CD4-positive, alpha-beta T cell treated with Interleukin-6 at 100 ng/mL for 8 hours (primary cell): Measurements from ENCODE around the gene NFKB2.

ENCODE experiments used
- DNase-seq: peaks from one replicate; pipeline ENCODE4 v3.0.0-alpha.2; 2020; ENCODE audit warnings: mixed read lengths, low spot score

The NFKB2 gene

DNA sequence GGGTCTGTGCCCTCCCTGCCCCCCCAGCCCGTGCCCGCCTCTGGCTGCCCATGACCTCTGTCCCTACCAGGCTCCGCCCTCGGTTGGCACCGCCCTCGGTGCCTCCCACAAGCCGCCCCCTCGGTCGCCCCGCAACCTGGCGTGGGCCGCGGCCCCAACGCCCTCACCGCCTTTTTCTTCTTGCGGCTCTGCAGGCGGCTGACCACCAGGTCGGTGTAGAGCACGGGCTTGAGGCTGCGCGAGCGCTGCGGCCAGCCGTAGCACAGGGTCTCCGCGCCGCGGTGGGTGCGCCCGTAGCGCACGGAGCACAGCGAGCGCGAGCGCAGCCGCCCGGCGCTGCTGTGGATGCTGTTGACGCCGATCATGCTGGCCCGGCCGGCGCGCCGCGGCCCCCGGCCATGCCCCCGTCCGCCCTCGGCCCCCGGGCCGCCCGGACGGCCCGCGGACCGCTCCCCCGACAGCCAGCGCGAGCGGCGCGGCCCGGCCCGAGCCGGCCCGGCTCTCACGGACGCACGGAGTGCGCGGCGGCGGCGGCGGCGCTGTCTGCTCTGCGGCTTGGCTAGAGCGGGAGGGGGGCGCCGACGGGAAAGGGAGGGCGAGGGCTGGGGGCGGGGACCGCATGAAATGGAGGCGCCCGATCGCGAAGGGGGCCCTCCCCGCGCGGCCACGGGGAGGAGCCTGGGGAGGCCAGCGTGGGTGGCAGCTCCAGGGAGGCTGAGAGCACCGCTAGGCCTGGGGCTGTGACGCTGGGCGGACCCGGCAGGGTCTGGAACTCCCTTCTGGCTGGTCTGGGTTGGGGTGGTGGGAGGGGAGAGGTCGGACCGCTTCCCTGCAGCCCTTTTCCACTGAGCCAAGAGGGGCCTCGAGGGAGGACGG, 13.5 kb downstream of the NFKB2 start:
- DNase-seq: peak; percentile 71

DNA sequence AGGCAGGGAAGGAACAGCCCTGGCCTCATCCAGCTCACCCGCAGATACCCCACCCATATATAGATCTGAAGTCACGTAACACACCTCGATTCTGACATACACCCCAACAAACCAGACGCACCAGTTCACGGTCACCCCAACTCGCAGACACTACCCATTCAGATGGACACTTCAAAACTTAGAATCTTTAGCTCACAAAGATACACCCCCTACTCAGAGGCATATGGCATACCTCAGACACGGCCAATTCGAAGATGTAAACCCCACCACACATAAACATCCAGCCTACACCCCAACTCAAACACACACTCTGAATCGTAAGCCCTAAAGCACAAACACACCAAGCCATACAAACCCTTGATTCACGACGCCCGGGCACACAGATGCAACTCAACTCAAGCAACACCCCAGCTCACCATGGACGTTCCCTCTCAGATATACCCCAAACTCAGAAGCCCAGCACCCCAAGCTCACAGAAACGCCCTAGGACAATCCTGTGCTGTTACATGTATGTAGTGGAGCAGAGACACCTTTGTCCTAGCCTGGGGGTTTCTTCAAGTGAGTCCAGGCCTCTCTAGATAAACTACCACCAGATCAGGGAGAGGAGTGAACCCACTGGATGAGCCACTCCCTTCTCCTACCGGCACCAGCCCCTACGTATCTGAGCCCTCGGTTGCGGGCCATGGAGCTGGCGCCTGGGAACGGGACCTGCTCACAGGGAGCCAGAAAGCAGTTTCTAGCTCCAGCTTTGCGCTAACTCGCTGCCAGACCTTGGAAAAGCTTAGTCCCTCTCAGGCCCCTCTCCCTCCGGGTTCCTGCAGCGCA, 14.3 kb downstream of the NFKB2 start:
- no peak for DNase-seq

- DNase-seq: peak; percentile 60
These were observed 15.0 kb downstream of the NFKB2 start for GRCh38 chr10:102410429-102411073.

- no peak for DNase-seq
These were observed 16.1 kb downstream of the NFKB2 start for GRCh38 chr10:102411341-102412255.

- no peak for DNase-seq
These were observed 16.8 kb downstream of the NFKB2 start for GRCh38 chr10:102412293-102412692.

- peak; percentile 44 for DNase-seq
These were observed 17.7 kb downstream of the NFKB2 start for GRCh38 chr10:102413053-102413705.

- DNase-seq: no peak
These were observed 18.5 kb downstream of the NFKB2 start for GRCh38 chr10:102413806-102414561.

GRCh38 chr10:102414749-102415148, 19.2 kb downstream of the NFKB2 start:
- DNase-seq: no peak

GRCh38 chr10:102416283-102416682, 20.8 kb downstream of the NFKB2 start:
- no peak for DNase-seq

DNA sequence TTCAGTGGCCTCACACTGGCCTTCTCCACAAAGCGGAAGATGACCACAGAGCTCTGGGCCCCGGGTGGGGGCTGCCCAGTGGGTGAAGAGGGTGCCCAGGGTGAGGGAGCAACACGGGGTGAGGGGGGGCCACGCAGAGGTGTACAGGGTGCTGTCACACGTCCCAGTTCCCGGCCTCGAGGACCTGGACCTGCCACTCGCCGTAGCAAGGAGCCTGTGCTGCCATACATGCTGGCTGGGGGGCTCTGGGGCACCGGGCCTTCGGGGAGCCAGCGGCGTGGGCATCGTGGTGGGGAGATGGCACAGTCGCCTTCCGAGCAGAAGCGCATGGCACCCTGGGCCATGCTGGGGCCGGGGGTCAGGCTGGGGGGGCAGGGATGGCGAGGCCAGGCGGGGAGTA, 21.2 kb downstream of the NFKB2 start:
- no peak for DNase-seq

- no peak for DNase-seq
These were observed 23.2 kb downstream of the NFKB2 start, which contains the start of gene PSD for GRCh38 chr10:102418622-102419268. PSD (minus strand) TSS chr10:102418785; CDS start chr10:102417038, 1,747 bp downstream.

- DNase-seq: peak; percentile 59
These were observed 24.0 kb downstream of the NFKB2 start for GRCh38 chr10:102419269-102420180.

GRCh38 chr10:102420181-102420713, 24.7 kb downstream of the NFKB2 start:
- DNase-seq: no peak

DNA sequence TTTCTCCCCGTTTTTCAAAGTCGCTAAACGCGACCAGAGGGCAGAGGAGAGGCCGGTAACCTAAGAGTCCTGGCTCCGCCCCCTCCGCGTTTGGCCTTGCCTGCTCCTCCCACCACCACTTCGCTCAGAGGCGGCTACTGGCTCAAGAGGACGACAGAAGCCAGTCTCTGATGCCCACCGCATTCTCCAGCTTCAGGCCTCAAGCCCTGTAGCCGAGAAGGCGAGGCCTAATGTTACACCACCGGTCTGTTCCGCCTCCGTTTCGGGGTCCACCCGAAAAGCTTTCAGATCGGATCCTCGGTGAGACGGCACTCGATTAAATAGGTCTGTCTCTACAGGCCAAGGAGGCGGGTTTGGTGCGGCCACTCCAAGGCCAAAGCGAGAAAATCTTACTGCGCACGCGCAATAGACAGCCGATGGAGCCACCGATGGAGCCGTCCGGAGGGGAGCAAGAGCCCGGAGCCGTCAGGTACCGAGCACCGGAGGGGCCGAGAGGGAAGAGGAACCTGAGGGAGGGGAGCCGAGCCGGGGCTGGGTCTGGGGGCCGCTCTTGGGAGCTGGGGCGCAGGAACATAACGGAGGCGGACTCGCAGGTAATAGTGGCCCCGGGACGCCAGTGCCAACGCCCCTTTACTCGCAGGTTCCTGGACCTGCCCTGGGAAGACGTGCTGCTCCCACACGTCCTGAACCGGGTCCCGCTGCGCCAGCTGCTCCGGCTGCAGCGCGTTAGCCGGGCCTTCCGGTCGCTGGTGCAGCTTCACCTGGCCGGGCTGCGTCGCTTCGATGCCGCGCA, 25.4 kb downstream of the NFKB2 start, which contains the start of gene FBXL15:
TSS of gene FBXL15 (plus strand) at position 123 of the 793 bp plus-strand sequence. CDS start at position 417, 294 bp downstream.
- peak; percentile 94 for DNase-seq

GRCh38 chr10:102421507-102421756, 25.9 kb downstream of the NFKB2 start:
- no peak for DNase-seq

DNA sequence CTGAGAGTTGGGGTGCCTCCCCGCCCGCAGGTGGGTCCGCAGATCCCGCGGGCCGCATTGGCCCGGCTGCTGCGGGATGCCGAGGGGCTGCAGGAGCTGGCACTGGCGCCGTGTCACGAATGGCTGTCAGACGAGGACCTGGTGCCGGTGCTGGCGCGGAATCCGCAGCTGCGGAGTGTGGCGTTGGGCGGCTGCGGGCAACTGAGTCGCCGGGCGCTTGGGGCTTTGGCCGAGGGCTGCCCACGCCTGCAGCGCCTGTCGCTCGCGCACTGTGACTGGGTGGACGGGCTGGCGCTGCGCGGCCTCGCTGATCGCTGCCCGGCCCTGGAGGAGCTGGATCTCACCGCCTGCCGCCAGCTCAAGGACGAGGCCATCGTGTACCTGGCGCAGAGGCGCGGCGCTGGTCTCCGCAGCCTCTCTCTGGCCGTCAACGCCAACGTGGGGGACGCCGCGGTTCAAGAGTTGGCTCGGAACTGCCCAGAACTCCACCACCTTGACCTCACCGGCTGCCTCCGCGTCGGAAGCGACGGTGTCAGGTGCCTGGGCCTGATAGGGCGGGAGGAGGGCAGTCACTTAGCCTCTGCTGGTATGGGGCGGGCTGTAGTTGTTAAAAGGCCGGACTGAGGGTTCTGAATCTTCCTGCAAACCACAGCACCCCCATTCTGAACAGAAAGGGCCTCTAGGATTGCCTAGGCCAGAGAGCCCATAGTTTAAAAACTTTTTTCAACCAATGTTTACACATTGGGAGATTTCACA, 26.4 kb downstream of the NFKB2 start:
- no peak for DNase-seq
